ENCODE results near the gene RHOBTB3. TPM values are rescaled to one million over a fixed set of nuclear protein-coding genes. Genes with fewer than 3 reads are reported as not detected.
A peak's percentile ranks its signal among the peaks of the same experiment; 100 is the strongest.

Gene RHOBTB3
- total RNA-seq, 2 donors from 2014 or later = 6.6 to 9.7 TPM

DNA sequence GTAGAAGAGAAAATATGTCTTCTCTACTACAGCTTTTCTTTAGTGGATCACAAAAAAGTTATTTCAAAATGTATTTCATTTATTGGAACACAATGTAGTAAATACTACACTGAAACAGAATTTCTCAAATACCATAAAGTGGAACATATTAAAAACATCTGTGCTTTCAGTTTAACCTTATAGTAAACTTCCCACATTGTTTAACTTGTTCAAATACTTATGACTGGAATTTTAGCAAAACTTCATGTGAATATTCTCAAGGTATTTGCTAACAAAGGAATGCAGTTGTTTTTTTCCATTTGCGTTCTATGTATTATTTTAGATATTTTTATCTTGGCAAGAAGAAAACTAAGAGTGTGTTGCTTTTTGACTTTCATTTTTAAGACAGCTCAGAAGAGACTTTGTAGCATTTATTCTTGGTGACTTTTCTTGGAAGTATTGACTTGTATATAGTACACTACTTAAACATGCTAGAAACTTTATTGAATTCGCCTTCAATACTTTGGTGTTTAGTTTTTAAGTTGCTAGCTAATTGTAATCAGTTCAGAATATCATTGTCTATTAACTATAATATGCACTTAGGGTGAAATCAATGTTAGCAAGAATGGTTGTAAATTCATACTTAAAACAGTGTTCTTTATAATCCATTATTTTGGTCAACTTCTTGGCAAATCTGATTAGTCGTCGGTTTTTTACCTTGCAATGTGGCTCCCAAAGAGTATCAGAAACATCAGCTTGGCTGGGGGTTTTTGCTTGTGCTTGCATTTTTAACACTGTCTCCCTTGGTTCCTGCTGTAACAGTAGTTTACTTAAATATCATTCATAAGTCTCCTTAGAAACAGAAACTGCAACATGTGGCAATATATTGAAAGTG is 5.0 kb upstream of the RHOBTB3 start:
- Mint-ChIP-seq H3K9me3 (no peaks in the 10 kb centered on the region), H3K27ac (no peak overlapping the region), H3K36me3 (no peaks in the 10 kb centered on the region)
- no peak for DNase-seq (ENCODE audit: low spot score in 2 of 2)
- no peak for ATAC-seq

DNA sequence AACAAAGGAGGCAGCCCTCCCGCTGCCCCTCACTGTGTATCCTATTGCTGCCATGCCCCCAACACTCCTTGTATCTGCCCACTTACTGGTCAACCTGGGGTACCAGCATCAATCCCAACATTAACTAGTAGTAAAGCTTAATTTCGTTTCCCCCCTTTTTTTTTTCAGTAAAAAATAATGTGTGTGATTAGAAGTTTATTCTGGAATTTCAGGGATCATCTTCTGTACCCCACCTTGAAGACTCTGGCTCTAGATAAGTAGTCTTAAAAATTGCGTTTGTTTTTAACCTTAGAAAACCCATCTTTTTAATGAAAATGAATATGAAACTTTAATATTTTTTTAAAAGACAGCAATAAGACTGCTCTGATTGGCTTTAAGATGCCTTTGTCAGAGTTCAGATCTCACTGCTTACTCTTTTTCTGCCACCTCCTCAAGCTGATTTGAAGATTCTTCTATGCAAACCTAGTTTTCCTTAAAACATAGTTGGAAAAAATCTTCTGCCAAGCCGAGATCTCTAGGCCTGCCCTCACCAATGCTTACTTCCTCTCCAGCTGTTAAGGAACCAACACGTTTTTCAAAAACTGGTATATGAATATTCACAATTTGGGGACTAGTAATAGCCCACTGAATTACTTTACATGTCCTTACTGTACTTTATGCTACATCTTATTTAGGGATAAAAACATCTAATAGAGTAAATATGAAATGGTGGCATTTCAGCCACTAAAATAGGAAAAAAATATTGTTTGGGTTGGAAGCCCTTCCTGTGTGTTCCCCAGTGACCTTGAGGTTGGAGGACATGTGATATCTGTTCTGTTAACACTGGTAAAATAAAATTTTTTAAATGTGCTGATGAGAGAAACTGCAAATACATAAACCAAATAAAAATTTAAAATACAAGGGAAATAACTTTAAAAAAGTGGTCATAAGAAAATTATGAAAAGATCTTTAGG is 4.0 kb upstream of the RHOBTB3 start:
- no peak for DNase-seq (ENCODE audit: low spot score in 2 of 2)
- ATAC-seq = no peak
- H3K36me3 Mint-ChIP-seq = peaks cover 0 to 5% of the 10 kb centered on the region in 2 donors
- no peak overlapping the region for H3K27ac Mint-ChIP-seq
- no peaks in the 10 kb centered on the region for H3K9me3 Mint-ChIP-seq

DNA sequence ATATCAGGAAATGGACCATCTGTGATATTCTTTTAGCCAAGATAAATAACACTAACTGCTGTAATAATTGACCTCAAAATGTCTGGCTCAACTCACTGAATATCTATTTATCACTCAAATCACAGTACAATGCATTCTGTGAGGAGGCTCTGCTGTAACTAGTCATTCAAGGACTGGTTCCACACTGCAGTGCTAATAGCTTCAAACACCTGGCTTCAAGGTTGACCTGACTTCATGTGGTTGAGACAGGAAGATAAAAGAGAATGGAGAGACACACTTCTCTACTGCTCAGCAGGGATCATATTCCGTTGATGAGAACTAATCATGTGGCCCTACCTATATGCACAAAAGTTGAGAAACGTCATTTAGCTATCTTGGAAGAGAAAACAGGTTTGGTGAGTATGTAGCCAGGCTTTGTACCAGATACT is 3.4 kb upstream of the RHOBTB3 start:
- peaks cover 0 to 8% of the 10 kb centered on the region in 2 donors for H3K36me3 Mint-ChIP-seq
- peak overlapping the region in 1 of 2 donors; percentile 63 for H3K27ac Mint-ChIP-seq
- peak; percentile 15 to 54 for ATAC-seq
- no peaks in the 10 kb centered on the region for H3K9me3 Mint-ChIP-seq
- DNase-seq (ENCODE audit: low spot score in 2 of 2) = no peak

DNA sequence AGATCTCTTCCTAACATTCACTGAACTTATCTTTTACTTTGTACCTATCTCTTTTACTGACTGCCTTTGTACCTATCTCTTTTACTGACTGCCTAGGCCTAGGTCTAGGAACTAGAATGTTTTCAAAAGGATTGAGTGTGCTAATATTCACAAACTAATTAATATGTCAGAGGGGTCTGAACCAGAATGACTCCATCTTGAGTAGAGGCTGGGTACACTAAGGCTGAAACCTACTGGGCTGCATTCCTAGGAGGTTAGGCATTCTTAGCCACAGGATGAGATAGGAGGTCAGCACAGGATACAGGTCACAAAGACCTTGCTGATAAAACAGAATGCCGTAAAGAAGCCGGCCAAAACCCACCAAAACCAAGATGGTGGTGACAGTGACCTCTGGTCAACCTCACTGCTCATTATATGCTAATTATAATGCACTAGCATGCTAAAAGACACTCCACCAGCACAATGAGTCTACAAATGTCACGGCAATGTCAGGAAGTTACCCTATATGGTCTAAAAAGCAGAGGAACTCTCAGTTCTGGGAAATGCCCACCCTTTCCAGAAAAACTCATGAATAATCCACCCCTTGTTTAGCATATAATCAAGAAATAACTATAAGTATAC is 2.5 kb upstream of the RHOBTB3 start:
- ATAC-seq = peak; percentile 42 to 70
- Mint-ChIP-seq H3K27ac (peak overlapping the region in 1 of 2 donors; percentile 63), H3K9me3 (no peaks in the 10 kb centered on the region), H3K36me3 (peaks cover 0 to 8% of the 10 kb centered on the region in 2 donors)
- DNase-seq (ENCODE audit: low spot score in 2 of 2) = no peak

DNA sequence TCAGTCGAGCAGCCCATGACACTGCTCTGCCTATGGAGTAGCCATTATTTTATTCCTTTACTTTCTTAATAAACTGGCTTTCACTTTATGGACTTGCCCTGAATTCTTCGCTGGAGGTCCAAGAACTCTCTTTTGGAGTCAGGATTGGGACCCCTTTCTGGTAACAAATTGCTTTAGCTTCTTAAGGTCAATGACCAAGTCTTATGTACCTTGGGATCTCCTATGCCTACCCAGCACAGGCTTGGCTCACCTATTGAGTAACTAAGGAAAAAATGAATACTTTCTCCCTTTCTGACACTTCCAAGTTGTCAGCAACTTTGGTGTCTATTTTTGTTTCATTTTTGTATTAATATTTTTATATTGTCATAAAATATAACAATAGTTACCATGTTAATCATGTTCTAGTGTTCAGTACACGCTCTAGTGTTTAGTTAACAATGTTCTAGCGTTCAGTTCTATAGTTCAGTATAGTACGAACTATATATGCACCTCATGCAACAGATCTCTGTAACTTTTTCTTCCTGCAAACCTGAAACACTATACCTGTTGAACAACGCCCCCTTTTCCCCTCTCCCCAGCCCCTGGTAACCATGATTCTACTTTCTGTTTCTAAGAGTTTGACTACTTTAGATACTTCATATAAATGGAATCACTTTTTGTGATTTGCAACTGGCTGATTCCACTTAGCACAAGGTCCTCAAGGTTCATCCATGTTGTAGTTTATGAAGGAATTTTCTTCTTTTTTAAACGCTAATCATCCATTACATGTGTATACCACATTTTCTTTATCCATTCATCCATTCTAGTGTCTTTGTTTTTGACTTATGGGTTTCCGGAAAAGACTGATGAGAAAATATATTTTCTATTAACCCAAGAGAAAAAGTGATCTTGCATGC is 1.8 kb upstream of the RHOBTB3 start:
- ATAC-seq = peak; percentile 6 to 32
- peaks cover 0 to 8% of the 10 kb centered on the region in 2 donors for H3K36me3 Mint-ChIP-seq

DNA sequence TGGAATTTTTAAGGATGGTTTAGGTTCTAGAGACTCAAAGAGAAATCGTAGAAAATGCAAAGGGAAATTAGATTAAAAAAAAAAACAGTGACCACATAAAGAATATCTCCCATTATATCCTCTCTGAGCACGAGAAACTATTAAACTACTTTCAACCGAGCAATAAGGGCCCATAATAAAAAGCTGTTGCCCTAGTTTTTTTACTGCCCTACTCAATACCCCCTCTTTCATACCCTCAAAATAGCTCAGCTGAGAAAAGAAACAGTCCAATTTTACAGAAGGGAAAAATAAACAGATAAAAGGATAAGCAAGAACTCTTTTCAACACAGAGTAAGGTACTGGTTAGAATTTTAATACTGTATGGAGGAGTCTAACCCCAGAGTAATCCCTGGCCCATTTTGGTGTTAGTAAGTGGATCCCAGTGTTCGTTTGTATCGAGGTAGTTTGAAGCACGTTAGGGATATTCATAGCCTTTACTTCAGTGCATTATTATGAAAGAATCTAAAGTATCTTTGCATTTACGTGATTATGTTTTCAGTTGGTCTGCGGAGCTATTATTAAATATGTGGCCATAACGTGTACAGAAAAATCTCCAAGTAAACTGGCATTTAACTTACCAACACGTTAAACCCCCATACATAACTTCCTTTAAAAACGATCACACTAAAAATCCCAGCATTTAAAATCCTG is 980 bp upstream of the RHOBTB3 start:
- ATAC-seq (no peak), DNase-seq (ENCODE audit: low spot score in 2 of 2) (no peak)
- H3K9me3 Mint-ChIP-seq = no peaks in the 10 kb centered on the region
- peaks cover 0 to 11% of the 10 kb centered on the region in 2 donors for H3K36me3 Mint-ChIP-seq
- peak overlapping the region in 1 of 2 donors; percentile 63 for H3K27ac Mint-ChIP-seq

More for the DNA sequence above, 1.8 kb upstream of the RHOBTB3 start:
- Mint-ChIP-seq H3K9me3 (no peaks in the 10 kb centered on the region), H3K27ac (peak overlapping the region in 1 of 2 donors; percentile 63)
- no peak for DNase-seq (ENCODE audit: low spot score in 2 of 2)

DNA sequence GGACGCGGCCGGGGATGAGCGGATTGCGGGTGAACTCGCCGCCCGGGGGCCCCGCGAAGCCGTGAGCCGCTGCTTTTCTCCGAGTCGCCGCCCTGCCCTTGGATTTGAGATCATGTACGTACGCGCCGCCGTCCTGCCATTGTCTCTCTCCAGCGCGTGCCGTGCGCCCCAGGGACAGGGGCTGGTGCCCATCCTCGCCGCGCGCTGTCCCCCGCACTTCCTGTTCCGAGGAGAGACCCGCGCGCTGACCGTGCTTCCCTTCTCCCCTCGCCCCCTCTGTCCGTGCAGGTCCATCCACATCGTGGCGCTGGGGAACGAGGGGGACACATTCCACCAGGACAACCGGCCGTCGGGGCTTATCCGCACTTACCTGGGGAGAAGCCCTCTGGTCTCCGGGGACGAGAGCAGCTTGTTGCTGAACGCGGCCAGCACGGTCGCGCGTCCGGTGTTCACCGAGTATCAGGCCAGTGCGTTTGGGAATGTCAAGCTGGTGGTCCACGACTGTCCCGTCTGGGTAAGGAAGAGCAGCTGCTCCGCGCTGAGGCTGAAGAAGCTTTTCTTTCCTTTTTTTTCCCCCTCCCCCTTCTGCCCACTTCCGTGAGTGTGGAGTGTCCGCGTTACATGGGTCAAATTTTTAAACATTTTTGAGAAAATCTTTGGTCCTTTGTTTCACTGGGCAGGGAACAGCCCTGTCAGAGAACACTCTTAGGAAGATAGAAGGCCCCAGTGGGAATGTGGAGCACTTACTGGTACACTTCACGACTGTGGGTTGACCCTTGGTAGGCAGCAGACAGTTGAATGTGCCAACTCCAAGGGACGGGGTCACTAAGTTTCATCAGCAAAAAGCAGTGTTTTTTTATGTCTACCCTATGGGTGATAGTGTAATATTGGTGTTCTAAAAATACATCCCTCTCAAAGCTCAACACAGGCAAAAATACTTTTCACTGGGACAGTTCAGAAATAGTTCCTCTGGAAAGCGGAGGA is 727 bp downstream of the RHOBTB3 start:
- no peaks in the 10 kb centered on the region for H3K9me3 Mint-ChIP-seq
- peak; percentile 43 to 58 for DNase-seq (ENCODE audit: low spot score in 2 of 2)
- H3K36me3 Mint-ChIP-seq = peaks cover 0 to 13% of the 10 kb centered on the region in 2 donors
- peak overlapping the region; percentile 2 to 85 for H3K27ac Mint-ChIP-seq
- ATAC-seq = peak; percentile 52 to 57

DNA sequence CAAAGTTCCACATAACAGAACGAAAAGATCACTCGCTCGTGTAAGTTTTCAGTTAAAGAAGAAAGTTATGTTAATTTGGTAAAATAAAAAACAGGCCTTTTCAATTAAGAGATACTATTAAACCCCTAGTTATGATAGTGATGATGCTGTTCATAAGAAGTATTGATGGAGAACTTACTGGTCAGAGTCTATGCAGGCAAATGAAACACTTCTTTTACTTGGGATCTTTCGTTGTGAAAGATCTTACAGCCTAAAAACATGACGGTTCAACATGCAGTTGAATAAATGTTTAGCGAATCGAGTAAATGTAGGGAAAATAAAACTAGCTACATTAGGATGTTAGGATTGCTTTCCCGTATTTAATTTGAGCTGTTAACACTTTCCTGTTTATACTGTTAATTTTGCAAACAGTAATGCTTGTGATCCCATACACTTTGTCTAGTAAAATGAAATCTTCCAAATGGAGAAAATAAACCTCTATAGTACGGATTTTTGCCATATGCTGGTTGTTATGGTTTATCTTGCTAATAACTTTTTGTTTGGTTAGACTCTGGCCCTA is 2.0 kb downstream of the RHOBTB3 start:
- no peak overlapping the region for H3K27ac Mint-ChIP-seq
- DNase-seq (ENCODE audit: low spot score in 2 of 2) (no peak), ATAC-seq (no peak)
- no peaks in the 10 kb centered on the region for H3K9me3 Mint-ChIP-seq
- H3K36me3 Mint-ChIP-seq = peaks cover 0 to 13% of the 10 kb centered on the region in 2 donors

DNA sequence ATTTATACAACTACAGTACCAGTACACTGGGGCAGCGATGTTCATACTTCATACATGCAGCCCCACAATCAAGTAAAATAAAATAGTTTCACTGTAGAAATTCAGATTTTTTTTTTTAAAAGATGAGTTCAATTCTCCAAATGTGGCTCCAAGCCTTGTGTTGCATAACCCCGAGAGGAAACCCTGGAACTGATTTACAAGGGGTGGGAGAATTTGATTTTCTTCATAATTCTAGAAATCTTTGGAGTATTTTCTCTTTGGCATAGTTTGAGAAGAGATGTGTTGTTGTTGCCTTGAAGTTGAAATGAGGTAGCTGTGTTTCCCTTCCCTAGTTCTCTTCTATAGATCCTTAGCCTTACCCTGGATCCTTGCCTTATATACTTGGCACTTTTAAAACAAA is 3.1 kb downstream of the RHOBTB3 start:
- ATAC-seq = no peak

DNA sequence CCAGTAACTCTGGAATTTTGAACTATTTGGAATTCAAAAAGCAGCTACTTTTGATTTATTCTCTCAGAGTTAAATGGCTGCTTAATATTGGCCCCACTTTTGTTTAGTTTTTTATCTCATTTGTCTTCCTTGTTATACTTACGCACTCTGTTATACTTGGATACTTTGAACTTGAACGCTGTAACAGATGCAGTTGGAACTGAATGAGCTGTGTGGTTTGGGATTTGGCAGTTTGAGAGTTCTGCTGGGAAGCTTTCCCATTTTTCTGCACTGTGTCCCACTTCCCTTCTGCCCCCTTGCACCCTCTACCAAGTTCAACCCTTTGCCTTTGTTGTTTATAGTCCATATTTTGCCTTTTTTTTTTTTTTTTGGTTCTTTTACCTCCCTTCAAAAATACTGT is 3.8 kb downstream of the RHOBTB3 start:
- Mint-ChIP-seq H3K27ac (no peak overlapping the region), H3K9me3 (peaks cover 0 to 6% of the 10 kb centered on the region in 2 donors), H3K36me3 (peaks cover 7 to 13% of the 10 kb centered on the region in 2 donors)
- no peak for DNase-seq (ENCODE audit: low spot score in 2 of 2)
- no peak for ATAC-seq

More for the DNA sequence above, 3.1 kb downstream of the RHOBTB3 start:
- peaks cover 0 to 5% of the 10 kb centered on the region in 2 donors for H3K9me3 Mint-ChIP-seq
- H3K36me3 Mint-ChIP-seq = peaks cover 6 to 13% of the 10 kb centered on the region in 2 donors
- H3K27ac Mint-ChIP-seq = no peak overlapping the region
- DNase-seq (ENCODE audit: low spot score in 2 of 2) = no peak

DNA sequence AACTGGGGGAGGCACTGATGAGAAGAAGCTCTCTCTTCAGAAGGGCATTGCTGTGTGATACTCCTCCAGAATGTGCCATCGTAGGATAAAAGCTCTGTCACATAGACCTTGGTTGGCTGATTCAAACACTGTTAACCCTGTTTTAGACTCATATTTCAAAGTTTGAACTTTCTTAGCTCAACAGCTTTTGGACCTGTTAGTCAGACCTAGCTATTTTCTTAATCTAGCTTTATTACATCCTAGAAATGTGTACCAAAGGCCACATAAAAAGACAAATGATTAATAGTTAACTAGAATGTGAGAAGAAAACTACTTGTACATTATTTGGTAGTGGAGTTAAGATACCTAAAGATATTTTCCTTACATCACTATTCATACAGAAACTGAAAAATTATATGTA is 4.3 kb downstream of the RHOBTB3 start:
- peaks cover 0 to 6% of the 10 kb centered on the region in 2 donors for H3K9me3 Mint-ChIP-seq
- no peak overlapping the region for H3K27ac Mint-ChIP-seq
- DNase-seq (ENCODE audit: low spot score in 2 of 2) = no peak
- peak; percentile 23 to 32 for ATAC-seq
- H3K36me3 Mint-ChIP-seq = peaks cover 7 to 13% of the 10 kb centered on the region in 2 donors

DNA sequence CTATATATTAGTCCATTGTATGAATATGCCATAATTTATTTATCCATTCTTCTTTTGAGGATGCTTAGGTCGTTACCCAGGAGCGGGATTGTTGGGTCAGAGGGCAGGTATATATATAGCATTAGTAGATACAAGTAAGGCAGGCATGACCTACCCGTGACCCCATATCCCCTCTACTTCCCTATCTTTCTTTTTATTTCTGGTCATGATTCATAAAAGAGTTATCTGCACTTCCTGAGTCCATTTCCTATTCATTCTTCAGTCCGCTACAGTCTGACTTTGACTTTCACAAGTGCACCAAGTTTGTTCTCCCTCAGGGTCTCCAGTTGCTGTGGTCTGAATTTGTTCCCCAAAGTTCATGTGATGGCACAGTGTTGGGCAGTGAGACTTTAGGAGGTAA is 6.9 kb downstream of the RHOBTB3 start:
- Mint-ChIP-seq H3K36me3 (peaks cover 5 to 7% of the 10 kb centered on the region in 2 donors), H3K9me3 (peaks cover 0 to 6% of the 10 kb centered on the region in 2 donors), H3K27ac (no peak overlapping the region)
- ATAC-seq = no peak
- DNase-seq (ENCODE audit: low spot score in 2 of 2) = no peak

DNA sequence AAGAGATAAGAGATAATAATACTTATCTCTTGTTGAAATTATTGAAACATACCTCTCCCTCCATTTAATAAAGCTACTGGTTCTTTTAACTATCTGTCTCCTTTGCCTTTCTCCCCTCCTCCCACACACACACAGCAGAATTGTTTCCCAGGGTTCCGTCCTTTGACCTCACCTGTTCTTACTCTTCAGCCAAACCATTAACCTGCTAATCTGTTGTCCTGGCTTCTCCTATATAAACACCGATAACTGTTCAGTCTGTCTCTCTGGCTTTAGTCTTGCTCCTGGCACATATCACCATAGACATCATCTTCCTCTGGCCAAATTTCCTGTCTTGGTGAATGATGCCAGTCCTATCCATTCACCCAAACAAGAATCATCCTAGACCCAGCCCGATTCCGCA is 7.7 kb downstream of the RHOBTB3 start:
- no peak overlapping the region for H3K27ac Mint-ChIP-seq
- H3K9me3 Mint-ChIP-seq = peaks cover 0 to 6% of the 10 kb centered on the region in 2 donors
- DNase-seq (ENCODE audit: low spot score in 2 of 2) (no peak), ATAC-seq (no peak)
- H3K36me3 Mint-ChIP-seq = peaks cover 5 to 7% of the 10 kb centered on the region in 2 donors

DNA sequence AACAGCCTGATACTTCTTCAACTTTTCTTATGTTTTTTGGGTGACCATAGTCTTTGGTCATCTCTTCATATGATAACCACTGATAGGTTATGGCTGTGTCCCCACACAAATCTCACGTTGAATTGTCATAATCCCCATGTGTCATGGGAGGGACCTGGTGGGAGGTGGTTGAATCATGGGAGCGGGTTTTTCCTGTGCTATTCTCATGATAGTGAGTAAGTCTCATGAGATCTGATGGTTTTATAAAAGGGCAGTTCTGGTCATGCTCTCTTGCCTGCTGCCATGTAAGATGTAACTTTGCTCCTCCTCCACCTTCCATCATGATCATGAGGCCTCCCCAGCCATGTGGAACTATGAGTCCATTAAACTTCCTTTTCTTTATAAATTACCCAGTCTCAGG is 8.7 kb downstream of the RHOBTB3 start:
- no peak overlapping the region for H3K27ac Mint-ChIP-seq
- DNase-seq (ENCODE audit: low spot score in 2 of 2) (no peak), ATAC-seq (peak in 1 of 2 donors; percentile 33)
- H3K9me3 Mint-ChIP-seq = peaks cover 0 to 6% of the 10 kb centered on the region in 2 donors
- peaks cover 5 to 7% of the 10 kb centered on the region in 2 donors for H3K36me3 Mint-ChIP-seq

All from activated naive CD4-positive, alpha-beta T cell treated with anti-CD3 and anti-CD28 coated beads, Interleukin-2, amount 50 U/mL, for 72 hours (primary cell).